Measurements from ENCODE around the gene FLT1.

The FLT1 gene

GRCh38 chr13:28464861-28465460, 30.0 kb downstream of the FLT1 start:
- DNase-seq (ENCODE audit: extremely low read depth in 1 of 2, low read depth in 1 of 2), result no peak

GRCh38 chr13:28463481-28463880, 31.4 kb downstream of the FLT1 start:
- no peak for DNase-seq (ENCODE audit: extremely low read depth in 1 of 2, low read depth in 1 of 2)

- no peak for DNase-seq (ENCODE audit: extremely low read depth in 1 of 2, low read depth in 1 of 2)
Measured at GRCh38 chr13:28459911-28460310, 35.0 kb downstream of the FLT1 start.

- no peak for DNase-seq (ENCODE audit: extremely low read depth in 1 of 2, low read depth in 1 of 2)
Measured at GRCh38 chr13:28458608-28459007, 36.3 kb downstream of the FLT1 start.

- DNase-seq (ENCODE audit: extremely low read depth in 1 of 2, low read depth in 1 of 2), result no peak
Measured at GRCh38 chr13:28458051-28458450, 36.9 kb downstream of the FLT1 start.

- no peak for DNase-seq (ENCODE audit: extremely low read depth in 1 of 2, low read depth in 1 of 2)
Measured at GRCh38 chr13:28457521-28457920, 37.4 kb downstream of the FLT1 start.

- DNase-seq (ENCODE audit: extremely low read depth in 1 of 2, low read depth in 1 of 2), result no peak
Measured at GRCh38 chr13:28455580-28456194, 39.2 kb downstream of the FLT1 start.

- DNase-seq (ENCODE audit: extremely low read depth in 1 of 2, low read depth in 1 of 2), result no peak
Measured at GRCh38 chr13:28452755-28453154, 42.2 kb downstream of the FLT1 start.

GRCh38 chr13:28451482-28452217, 43.3 kb downstream of the FLT1 start:
- DNase-seq (ENCODE audit: extremely low read depth in 1 of 2, low read depth in 1 of 2), result no peak

GRCh38 chr13:28449826-28450773, 44.8 kb downstream of the FLT1 start:
- DNase-seq (ENCODE audit: extremely low read depth in 1 of 2, low read depth in 1 of 2), result no peak

GRCh38 chr13:28448651-28449358, 46.1 kb downstream of the FLT1 start:
- no peak for DNase-seq (ENCODE audit: extremely low read depth in 1 of 2, low read depth in 1 of 2)

- DNase-seq (ENCODE audit: extremely low read depth in 1 of 2, low read depth in 1 of 2), result no peak
Measured at GRCh38 chr13:28447989-28448388, 46.9 kb downstream of the FLT1 start.

GRCh38 chr13:28447206-28447605, 47.7 kb downstream of the FLT1 start:
- DNase-seq (ENCODE audit: extremely low read depth in 1 of 2, low read depth in 1 of 2), result no peak

GRCh38 chr13:28442839-28443238, 52.1 kb downstream of the FLT1 start:
- DNase-seq (ENCODE audit: extremely low read depth in 1 of 2, low read depth in 1 of 2), result no peak

- no peak for DNase-seq (ENCODE audit: extremely low read depth in 1 of 2, low read depth in 1 of 2)
Measured at GRCh38 chr13:28441529-28441928, 53.4 kb downstream of the FLT1 start.

- DNase-seq (ENCODE audit: extremely low read depth in 1 of 2, low read depth in 1 of 2), result no peak
Measured at GRCh38 chr13:28440774-28441504, 54.0 kb downstream of the FLT1 start.

- DNase-seq (ENCODE audit: extremely low read depth in 1 of 2, low read depth in 1 of 2), result no peak
Measured at GRCh38 chr13:28438598-28439334, 56.2 kb downstream of the FLT1 start.

GRCh38 chr13:28438067-28438466, 56.9 kb downstream of the FLT1 start:
- DNase-seq (ENCODE audit: extremely low read depth in 1 of 2, low read depth in 1 of 2), result no peak

GRCh38 chr13:28435917-28436316, 59.0 kb downstream of the FLT1 start:
- no peak for DNase-seq (ENCODE audit: extremely low read depth in 1 of 2, low read depth in 1 of 2)

Measured in activated CD8-positive, alpha-beta memory T cell treated with anti-CD3 and anti-CD28 coated beads for 1 hour (primary cell).